A172 (cell line): ENCODE results near the gene HIF3A. TPM values are rescaled to one million over a fixed set of nuclear protein-coding genes. Genes with fewer than 3 reads are reported as not detected.
"Not testable (repeated sequence)": the region's sequence is repeated elsewhere in the genome, so short reads cannot be mapped to it uniquely, and the experiment has no call there.

Experiments used
- DNase-seq: peaks from one replicate; pipeline ENCODE4 v3.0.0-alpha.2; 2015; ENCODE audit warnings: low spot score
- total RNA-seq: library from RNA; depleted of rRNA; stranded (reverse); fragments of >200 nt; shearing (Covaris generic); gene quantifications from 2 replicates; pipeline ENCODE4 v1.2.3, GENCODE V29; 2014

Gene HIF3A
- total RNA-seq, 1 experiment from 2014 or later = not detected

DNA sequence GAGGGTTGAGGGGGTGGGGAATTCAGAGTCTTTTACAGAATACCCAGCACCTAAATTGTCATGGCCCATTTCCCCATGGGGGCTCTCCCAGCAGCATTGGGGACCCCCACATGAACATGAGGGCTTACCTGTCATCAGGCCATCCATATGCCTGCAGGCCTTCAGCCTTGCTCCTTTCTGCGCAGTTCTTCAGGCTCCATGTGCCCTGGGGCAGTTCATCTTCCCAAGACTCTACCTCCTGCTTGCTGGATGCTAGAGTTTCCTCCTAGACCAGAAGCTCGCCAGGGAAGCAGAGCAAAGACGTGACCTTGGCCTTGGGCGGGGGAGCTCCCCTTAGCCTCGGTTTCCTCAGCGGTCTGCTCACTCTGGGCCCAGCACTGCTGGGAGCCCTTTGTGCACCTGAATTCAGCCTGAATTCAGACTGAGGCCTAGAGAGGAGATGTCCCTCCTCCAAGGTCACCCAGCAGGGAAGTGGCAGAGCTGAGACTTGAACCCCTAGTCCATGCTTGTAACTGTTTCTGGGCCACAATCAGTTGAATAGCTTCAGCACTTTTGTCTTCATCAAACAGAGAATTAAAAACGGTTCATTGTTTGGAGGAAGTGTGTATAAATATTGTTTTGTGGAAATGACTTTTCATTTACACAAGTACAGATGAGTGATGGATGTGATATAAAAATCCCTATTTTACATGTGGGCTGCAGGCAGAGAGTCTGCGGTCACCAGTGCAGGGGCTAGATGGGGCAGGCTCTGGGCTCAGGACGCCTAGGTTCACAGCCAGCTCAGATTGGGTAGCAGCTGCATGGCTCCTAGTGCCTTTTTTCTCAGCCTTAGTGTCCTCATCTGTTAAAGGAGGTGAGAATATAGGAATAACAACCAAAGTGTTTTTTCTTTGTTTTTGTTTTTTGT, 59.6 kb downstream of the HIF3A start:
- no peak for DNase-seq

DNA sequence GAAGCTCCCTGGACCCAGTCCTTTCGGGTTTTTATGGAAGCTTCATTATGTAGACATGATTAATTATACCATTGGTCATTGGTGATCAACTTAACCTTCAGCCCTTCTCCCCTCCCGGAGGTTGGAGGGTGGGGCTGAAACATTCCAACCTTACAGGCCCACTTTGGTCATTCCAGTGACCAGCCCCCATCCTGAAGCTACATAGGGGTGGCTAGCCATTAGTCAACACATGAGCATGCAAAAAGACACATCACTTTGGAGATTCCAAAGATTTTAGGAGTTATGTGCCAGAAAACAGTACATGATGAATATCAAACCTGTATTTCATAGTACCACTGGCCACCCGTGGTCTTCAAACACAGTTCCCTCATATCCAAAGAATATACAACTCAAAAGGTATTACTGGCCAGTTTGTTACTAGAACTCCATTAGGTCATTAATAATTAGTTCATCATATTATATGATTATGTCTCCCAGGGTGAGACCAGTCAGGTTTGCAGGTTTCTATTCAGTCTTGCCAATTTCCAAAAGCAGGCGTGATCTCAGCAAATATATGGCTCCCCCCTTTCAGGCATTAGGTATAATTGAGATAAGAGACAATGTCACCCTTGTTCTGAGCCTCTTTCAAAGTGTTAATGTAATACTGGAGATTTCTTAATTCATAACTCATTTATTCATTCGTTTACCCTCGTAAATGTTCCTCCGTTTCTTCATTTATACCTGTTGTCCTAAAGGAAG, 61.2 kb downstream of the HIF3A start:
- no peak for DNase-seq

DNA sequence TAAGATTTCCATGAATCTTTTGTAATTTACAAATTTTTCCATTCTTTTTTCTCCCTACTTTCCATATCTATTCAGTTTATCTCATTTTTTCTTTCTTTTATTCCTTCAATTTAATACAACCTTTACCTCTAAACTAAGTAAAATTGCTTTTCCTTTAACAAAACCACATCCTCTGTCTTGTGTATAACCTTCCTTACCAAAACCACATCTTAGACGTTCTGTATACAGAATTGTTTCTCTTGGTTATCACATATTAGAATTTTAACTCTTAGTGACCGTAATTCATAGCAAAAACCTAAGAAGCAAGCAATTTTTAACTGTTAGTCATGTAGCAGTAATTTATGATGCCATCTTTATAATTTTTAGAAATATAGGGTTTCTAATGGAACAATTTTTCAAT, 65.1 kb downstream of the HIF3A start:
- DNase-seq = no peak

DNA sequence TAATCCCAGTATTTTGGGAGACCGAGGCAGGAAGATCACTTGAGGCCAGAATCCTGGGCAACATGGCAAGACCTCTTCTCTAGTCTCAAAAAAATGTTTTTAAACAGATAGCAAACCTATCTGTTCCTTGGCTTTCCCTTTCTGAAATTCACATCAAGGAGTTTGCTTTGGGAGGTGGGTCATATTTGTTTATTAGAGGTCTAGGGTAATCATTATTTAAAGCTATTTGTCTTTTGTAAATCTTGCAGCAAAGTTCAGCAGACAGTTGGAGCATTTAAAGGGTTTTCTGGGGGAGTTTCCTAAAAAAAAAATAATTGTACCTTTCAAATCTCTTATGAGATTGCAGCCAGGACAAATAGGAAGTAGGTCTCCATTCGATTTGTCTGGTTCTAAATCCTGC, 67.5 kb downstream of the HIF3A start:
- DNase-seq = no peak

DNA sequence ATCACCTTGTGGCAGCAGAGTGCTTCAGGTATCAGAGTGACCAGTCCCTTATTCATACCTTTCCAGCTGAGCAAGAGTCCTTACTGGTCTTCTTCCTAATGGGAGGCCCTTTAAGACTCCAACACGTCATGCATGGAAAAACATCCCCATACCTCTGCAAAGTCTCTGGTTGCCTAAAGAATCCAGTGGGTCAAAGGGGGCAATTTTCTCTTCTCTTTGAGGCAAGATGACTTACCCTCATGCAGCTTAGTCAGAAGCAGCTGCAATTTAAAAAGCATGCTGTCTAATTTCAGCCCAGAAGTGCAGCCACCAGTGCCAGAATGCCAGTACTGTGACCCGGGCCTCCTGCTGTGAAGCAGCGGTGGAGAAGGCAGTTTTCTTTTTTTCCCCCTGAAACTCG, 68.7 kb downstream of the HIF3A start:
- no peak for DNase-seq

DNA sequence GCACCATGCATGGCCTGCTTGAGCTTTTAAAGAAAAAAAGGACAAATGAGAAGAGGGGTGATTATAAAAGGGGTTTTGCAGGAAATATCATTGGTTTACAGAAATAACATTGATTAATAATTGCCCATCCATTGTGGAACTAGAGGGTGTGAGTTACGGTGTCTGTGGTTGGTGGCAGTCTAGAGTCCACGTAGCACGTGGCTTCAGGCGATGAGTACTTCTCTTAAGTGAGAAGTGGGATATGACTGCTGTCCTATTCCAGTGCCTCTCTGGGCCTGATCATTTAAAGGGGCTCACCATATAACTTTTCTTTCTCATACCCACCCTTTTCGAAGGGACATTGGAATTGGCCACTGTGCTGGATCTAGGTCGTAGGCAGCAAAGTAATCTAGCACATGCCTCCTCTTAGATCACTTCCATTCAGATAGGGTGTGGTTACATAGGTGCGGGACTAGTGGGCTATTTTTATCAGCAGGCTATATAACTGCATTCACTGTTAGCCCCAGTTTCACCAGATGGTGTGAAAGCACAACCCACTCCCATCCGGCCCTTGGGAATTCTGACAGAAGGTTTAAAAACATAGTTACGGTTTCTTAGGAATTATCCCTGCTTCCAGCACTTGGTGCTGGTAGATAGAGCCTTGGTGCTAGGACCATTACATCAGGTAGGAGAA, 69.9 kb downstream of the HIF3A start:
- DNase-seq = no peak

DNA sequence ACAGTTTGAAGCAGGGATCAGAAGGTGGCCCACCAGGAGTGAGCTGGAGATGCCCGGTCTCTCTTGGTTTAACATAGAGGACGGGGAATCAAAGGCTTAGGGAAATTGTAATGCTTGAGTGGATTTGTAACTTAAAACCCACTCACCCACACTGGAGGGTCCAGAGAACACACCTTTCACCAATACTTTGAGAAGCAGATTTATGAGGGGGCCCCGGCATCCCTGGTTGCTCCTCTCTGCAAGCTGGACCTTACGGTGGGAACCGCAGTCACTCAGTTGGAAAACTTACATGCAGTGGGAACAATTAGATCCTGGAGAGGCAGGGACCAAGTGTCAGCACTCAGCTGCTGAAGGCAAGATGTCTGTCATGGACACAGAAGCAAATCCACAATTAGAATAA, 70.6 kb downstream of the HIF3A start:
- DNase-seq = no peak

DNA sequence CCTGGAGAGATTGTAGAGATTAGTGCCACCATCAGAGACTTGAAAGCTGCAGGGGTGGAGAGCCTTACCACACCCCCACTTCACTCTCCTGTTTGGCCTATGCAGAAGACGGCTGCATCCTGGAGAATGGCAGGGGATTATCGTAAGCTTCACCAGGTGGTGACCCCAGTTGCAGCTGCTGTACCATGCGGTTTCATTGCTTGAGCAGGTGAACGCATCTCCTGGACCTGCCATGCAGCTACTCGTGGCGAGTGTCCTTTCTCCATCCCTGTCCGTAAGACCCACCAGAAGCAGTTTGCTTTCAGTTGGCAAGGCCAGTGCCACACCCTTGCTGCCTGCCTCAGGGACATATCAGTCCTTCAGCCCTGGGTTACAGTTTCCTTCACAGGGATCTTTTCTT, 71.3 kb downstream of the HIF3A start:
- no peak for DNase-seq

DNA sequence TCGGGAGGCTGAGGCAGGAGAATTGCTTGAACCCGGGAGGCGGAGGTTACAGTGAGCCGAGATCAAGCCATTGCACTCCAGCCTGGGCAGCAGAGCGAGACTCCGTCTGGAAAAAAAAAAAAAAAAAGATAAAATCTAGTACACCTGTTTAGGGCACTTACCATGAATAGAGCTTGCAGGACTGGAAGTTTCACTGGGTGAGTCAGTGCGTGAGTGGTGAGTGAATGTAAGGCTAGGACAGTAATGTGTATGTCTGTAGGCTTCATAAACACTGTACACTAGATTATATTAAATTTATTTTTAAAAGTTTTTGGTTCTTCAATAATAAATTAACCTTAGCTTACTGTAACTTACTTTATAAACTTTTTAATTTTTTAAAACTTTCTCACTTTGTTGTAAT, 73.0 kb downstream of the HIF3A start:
- no peak for DNase-seq

DNA sequence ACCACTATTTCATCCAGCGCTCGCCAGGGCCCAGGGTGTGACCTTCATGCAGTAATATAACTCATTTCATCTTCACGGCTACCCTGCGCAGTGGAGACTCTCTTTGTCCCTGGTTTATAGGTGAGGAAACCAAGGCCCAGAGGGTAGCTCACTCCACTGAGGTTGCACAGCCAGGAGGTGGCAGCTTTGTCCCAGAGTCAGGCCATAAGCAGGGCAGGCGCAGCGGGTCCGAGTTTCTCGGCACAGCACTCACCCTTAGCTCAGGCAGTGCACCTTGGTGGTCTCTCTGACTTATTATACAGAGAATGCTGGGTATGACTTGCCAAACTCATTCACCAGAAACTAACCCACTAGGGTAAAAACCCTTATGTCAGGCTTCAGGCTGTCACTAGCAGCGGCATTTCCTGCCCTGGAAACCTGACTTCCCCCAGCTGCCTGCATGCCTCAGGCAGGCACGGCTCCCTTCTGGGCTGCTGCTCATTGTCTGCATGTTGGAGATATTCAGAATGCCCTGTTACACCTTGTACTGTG, 74.6 kb downstream of the HIF3A start:
- no peak for DNase-seq

DNA sequence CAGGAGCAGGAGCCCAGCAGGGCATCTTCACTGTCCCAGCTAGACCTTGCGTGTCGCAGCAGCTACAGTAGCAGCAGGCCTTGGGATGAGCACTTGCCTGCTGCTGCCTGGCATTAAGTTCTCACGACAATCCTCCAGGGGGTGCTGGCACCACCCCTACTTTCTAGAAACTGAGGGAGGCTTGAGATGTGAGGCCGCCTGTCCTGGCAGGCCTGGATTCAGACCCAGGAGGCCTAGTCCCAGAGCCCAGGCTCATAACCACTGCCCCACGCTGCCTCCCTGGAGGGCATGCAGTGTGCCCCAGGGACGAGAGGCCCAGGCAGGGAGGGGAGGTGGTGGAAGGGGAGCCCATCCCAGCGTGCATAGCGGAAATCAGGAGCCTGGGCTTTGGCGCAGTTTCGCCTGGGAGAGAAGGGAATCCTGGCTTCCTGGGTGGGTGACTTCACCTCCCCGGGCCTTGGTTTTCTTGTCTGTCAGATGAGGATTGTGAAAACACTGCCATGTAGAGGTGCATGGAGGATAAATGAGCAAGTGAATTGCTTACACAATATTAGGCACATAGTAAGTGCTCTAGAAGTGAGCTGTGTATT, 76.2 kb downstream of the HIF3A start:
- DNase-seq = peak; percentile 6

DNA sequence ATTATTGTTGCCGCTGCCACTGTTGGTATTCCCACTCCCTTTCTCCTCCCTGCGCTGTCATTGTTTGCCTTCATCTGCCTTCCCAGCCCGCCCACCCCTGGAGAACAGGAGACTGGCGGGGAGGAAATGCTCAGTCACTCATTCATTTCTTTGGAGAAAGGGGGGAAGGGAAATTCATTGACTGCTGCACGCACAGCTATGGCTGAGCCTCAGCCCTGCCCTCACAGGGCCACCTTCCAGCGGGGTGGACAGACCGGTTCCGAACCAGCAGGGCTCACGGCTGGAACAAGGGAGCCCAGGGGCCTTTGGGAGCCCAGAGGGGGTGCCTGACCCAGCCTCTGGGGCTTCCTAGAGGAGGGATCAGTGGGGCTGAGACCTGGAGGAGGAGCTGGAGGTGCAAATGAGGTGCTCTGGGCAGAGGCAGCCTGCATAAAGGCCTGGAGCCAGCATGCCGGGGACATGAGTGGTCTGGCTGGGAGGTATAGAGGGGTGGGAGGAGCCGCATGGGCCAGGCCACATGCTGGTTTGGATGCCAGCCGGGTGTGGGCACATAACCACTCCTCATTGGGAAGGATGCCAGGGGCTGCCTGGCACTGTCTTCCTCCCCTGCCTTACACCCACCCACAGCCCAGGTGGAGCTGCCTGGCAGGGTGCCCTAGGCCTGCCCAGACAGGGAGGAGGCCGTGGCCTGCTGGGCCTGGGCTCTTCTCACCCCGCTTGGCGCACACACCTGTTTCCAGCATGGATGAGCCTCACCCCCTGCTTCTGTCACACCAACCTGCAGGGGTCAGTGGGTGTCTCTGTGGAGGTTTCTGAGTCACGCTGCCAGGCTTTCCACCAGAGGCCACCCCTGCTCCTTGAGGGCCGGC, 76.9 kb downstream of the HIF3A start:
- peak; percentile 84 for DNase-seq

DNA sequence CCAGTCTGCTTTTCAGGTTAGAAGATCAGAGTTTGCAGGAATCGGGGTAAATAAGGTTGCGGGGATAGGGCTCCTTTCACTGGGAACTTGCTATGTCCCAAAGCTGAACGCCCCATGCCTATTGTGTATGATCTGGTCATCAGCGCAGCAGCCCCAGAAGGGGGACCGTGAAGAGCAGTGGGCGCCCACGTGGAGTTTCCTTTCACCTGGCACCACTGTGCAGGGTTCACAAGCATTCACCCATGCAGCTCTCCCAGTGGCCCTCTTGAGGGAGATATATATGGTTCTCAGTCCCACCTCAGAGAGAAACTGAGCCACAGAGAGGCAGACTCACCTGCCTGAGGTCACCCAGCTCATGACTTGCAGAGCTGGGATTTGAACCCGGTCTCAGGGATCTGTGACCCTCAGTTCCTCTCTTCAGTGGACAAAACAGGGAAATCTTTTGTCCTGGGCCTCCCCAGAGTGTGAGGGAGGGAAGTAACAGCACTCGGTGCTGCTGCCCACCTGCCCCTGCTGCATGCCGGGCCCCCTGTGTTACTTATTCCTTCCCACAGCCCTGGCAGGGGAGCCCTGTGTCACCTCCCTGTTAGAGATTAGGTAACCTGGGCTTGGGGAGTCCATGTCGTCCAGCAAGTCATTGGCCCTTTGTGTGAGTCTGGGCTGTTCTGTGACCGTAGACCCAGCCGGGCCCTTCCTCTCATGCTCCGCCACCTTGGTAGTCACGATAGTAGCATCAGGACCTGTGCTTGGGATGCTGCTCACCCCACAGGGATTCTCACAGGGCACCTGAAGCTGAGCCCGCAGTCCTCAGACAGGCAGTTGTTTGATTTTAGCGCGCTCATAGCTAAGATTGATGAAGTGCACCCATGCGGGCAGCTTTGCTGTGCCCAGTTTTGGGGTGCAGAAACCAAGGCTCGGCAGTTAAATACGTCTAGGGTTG, 78.0 kb downstream of the HIF3A start:
- DNase-seq = no peak

DNA sequence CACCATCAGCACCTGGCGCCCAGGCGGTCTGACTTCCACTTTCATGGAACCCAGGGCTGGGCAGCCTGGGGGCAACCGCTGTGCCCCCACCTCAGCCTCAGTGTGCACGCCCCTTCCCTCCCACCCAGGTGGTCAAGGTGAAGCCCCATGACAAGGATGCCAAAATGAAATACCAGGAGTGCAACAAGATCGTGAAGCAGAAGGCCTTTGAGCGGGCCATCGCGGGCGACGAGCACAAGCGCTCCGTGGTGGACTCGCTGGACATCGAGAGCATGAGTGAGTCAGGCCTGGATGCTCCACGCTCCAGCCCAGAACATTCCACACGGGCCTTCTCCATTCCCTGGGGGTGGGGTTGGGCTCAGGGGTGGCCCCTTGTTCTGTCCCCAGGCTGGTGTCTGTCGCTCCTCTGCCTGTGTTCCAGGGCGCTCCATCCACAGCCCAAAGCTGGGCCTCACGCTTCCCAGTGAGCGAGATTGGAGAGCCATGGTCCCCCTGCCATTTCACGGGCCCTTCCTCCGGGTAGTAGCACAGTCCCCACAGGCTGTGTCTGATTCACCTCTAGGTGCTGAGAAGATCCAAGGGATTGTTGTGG, 78.7 kb downstream of the HIF3A start:
- not testable (repeated sequence) for DNase-seq

DNA sequence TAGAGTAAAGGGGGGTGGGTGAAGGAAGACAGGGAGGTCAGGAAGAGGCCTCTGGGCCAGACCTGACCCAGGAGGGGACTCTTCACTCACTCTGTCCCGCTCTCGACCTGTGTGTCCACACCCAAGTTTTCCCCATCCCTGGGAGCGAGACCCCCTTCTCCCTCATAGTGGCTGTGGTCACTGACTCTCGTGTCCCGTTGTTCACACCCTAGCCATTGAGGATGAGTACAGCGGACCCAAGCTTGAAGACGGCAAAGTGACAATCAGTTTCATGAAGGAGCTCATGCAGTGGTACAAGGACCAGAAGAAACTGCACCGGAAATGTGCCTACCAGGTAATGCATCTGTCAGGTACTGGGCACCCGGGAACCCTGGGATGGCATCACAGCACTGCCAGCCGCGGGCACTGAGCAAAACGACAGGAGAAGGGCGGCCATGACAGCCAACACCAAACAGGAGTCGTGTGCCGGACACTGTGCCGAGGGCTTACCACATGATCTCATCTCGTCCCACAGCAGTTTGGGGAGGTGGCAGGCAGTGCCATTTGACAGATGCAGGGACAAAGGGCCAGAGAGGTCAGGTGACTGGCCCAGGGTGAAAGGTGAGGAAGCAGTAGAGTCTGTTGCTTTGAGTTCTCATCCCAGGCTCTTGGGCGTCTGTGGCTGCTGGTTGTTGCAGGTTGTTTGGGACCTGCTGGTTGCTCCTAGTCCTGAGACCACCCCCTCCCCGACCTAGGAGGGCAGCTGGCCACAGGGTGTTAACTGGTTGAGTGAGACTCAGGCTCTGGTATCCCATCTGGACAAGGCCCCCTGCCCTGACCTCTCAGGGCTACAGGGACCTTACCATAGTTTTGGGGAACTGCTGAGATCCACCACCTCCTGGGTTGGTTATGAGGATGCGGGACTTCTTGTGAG, 79.7 kb downstream of the HIF3A start:
- no peak for DNase-seq

DNA sequence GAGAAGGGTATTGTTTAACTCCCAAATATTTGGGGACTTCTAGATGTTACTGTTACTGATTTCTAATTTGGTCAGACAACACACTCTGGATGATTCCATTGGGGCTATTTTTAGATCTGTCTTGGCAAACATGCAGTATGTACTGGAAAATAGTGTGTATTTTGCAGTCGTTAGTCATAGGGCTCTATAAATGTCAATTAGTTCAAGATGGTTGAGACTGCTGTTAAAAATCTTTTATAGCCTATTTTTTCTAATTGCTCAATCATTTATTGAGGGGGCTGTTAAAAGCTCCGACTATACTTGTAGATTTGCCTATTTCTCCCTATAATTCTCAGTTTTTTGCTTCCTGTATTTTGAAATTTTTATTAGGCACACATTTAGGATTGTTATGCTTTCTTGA, 81.4 kb downstream of the HIF3A start:
- DNase-seq = peak; percentile 10

DNA sequence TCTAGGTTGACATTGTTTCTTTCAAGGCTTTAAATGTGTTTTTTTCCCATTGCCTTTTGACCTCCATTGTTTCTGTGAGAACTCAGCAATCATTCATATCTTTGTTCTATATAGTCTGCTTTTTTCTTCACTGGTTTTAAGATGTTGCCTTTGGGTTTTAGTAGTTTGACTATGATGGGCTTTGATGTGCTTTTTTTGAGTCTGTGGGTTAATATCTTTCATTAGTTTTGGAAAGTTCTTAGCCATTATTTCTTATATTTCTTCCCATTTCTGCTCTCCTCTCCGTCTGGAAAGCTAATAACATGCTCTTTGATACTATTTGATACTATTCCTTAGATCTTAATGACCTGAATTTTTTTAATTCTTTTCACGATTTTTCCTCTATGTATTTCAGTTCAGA, 83.8 kb downstream of the HIF3A start:
- no peak for DNase-seq

DNA sequence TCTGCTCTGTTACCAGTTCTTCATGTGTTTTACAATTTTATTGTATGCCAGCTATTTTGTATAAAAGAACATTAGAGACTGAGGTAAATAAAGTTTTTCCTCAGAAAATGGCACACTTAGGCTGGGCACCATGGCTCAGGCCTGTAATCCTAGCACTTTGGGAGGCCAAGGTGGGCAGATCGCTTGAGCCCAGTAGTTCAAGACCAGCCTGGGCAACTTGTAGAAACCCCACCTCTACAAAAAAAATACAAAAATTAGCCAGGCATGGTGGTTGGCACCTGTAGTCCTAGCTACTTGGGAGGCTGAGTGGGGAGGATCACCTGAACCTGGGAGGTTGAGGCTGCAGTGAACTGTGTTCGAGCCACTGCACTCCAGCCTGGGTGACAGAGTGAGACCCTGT, 84.5 kb downstream of the HIF3A start:
- DNase-seq = no peak
